Measurements from ENCODE around the gene NDRG4.

- no peak for TF ChIP-seq CTCF (IDR thresholded peaks at IDR 0.05)
- TF ChIP-seq POLR2A (IDR thresholded peaks at IDR 0.05): no peak
These were observed 48.4 kb downstream of the NDRG4 start for GRCh38 chr16:58548378-58548777.

Measured in uterus (tissue), 2 donors.